Fibroblast of the aortic adventitia (primary cell): ENCODE measurements around the gene OLA1. TPM values are rescaled to one million over a fixed set of nuclear protein-coding genes. Genes with fewer than 3 reads are reported as not detected.

Experiments
- DNase-seq: peaks from one replicate; pipeline ENCODE4 v3.0.0-alpha.2; 2010; ENCODE audit warnings: low read depth
- H3K4me3 ChIP-seq: 2 replicates; pipeline ENCODE4 v1.5.1; 2011; ENCODE audit warnings: low read depth, mild to moderate bottlenecking, control low read depth, low read length, moderate library complexity
- total RNA-seq: library from RNA; depleted of rRNA; stranded (reverse); fragments of >200 nt; gene quantifications from 2 replicates; pipeline ENCODE4 v1.2.3, GENCODE V29; 2012; ENCODE audit warnings: low replicate concordance
- TF ChIP-seq, protein P1 (sequence below): IDR thresholded peaks from 2 replicates; pipeline ENCODE4 v1.5.1; 2011; ENCODE audit warnings: mild to moderate bottlenecking, low read length, control low read depth, inconsistent platforms; ENCODE audit not compliant: insufficient read depth

Gene OLA1
- total RNA-seq, 1 donor, result 89.7 TPM

DNA sequence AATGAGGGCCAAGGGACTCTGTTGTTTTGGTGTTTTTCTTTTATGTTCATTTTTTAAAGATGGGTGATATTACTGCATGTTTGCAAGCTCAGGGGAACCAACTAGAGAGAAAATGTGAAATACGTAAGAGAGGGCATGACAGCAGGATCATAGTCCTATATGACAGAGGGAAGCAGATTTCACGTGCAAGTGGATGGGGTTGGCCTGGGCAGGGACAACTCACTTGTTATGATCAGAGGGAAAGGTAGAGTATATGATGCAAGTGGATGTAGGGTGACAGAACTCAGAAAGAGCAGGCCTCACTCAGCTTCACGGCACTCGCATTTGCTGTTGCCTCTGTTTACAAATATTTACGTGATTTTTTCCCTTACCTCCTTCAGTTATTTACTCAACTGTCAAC, 67.0 kb downstream of the OLA1 start:
- TF ChIP-seq, protein P1, sequence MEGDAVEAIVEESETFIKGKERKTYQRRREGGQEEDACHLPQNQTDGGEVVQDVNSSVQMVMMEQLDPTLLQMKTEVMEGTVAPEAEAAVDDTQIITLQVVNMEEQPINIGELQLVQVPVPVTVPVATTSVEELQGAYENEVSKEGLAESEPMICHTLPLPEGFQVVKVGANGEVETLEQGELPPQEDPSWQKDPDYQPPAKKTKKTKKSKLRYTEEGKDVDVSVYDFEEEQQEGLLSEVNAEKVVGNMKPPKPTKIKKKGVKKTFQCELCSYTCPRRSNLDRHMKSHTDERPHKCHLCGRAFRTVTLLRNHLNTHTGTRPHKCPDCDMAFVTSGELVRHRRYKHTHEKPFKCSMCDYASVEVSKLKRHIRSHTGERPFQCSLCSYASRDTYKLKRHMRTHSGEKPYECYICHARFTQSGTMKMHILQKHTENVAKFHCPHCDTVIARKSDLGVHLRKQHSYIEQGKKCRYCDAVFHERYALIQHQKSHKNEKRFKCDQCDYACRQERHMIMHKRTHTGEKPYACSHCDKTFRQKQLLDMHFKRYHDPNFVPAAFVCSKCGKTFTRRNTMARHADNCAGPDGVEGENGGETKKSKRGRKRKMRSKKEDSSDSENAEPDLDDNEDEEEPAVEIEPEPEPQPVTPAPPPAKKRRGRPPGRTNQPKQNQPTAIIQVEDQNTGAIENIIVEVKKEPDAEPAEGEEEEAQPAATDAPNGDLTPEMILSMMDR, result no peak
- DNase-seq, result no peak
- H3K4me3 ChIP-seq, result no peak overlapping the region

DNA sequence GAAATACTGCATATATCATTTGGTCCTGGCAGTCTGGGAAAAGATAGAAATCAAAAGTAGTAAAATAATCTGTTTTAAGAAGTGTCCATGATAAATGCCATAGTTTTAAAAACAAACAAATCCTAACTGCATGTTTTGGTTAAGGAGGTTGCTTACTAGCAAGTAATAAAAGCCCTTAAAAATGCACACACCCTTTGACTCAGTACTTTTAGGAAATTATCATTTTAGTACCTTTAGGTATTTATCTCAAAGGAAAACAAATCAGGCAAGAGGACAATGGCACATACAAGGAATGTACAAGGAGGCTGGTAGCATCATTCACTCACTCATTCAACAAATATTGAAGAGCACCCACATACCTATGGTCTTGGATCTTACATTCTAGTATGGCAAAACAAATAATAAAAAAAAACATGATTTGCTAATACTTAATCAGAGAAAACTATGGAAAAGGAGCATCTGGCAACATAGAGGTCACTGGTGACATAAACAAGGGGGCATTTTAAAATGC, 67.6 kb downstream of the OLA1 start:
- TF ChIP-seq, protein P1, result no peak
- no peak for DNase-seq
- H3K4me3 ChIP-seq, result no peak overlapping the region

DNA sequence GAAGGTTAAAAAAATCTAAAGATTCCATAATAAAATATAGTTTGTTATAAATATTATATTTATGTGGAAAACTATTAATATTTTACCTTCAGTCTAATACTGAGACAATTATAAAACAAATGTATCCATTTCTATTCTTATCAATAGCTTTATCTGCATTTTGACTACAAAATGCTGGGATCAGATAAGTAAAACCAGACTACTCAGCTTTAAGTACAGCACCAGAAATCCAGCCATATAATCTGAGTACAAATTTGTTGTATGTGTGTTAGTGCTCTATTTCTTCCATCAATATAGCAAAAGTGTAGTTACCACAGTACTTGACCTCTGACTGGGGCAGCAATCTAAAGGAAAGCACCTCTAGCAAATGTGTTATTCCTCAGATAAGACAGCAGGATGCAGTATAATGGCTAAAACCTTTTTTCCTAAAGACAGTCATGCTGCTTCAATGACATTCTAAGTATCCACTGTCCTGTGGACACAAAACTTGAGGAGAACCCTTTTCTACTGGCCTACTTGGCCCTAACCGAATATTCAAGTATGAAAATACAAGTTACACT, 68.1 kb downstream of the OLA1 start:
- TF ChIP-seq, protein P1, result peak; percentile 10
- no peak overlapping the region for H3K4me3 ChIP-seq
- DNase-seq, result peak; percentile 4

GRCh38 chr2:174177316-174177890, 70.9 kb downstream of the OLA1 start:
- no peak for DNase-seq
- TF ChIP-seq, protein P1, result no peak
- no peak overlapping the region for H3K4me3 ChIP-seq

DNA sequence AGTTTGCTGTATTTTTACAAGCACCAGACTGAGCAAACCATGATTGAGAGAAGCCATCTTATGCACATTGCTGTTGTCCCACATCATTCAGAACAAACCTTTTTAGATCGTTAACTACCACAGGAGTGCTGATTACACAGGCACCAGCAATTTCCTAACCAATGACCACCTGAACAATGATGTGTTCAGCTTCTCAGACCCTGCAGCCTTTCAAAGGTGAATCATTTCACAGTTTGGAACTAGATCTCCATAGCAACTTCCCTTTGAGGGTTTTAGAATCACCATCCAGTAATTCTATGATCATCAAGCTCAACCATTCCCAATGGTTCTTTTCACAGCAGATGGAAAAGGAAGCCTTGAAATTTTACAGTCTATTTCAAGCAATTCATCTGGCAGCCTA, 71.4 kb downstream of the OLA1 start:
- TF ChIP-seq, protein P1, result no peak
- no peak overlapping the region for H3K4me3 ChIP-seq
- no peak for DNase-seq

DNA sequence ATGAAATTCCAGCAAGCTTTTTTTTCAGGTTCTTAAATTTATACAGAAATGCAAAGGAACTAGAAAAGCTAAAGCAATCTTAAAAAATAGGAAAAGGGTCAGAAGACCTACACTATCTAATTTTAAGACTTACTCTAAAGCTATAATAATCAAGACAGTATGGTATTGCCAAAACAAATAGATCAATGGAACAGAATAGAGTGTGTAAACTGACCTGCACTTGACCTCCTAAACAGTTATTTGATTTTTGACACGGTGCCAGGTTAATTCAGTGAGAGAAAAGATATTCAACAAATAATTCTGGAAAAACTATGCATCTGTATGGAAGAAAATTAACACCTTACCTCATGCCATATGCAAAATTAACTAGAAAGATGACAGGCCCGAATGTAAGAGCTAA, 73.6 kb downstream of the OLA1 start:
- no peak overlapping the region for H3K4me3 ChIP-seq
- TF ChIP-seq, protein P1, result no peak
- no peak for DNase-seq
